ENCODE measurements around the gene CUBN. TPM values are rescaled to one million over a fixed set of nuclear protein-coding genes. Genes with fewer than 3 reads are reported as not detected.

The CUBN gene
- polyA plus RNA-seq, 4 donors, result 0.18 to 161 TPM; not detected in 2

- FAIRE-seq, result no peak
- peaks cover 0 to 8% (median 0%) of the 10 kb centered on the region in 3 donors for H3K4me1 ChIP-seq (ENCODE audit: control insufficient read depth in 3 of 3, insufficient read depth in 2 of 3, low read depth in 1 of 3, low read length in 2 of 3)
- H3K27ac ChIP-seq (ENCODE audit: low read depth in 1 of 3, low read length in 2 of 3), result peak overlapping the region in 1 of 3 donors; percentile 88
- H3K9me3 ChIP-seq (ENCODE audit: control insufficient read depth in 2 of 2, insufficient read depth in 1 of 2, low read depth in 1 of 2, low read length in 1 of 2), result peaks cover 0 to 6% of the 10 kb centered on the region in 2 donors
- H3K4me3 ChIP-seq (ENCODE audit: low read depth in 1 of 3, low read length in 3 of 3), result no peak overlapping the region
- H3K27me3 ChIP-seq (ENCODE audit: control insufficient read depth in 3 of 3, insufficient read depth in 3 of 3, low read length in 3 of 3), result no peaks in the 10 kb centered on the region
- DNase-seq, result no peak
- WGBS, 3 donors, result 48 to 71% (median 52%) methylated on average over 7 of the region's 7 CpGs
- H3K36me3 ChIP-seq (ENCODE audit: control insufficient read depth in 3 of 3, insufficient read depth in 2 of 3, low read depth in 1 of 3, low read length in 3 of 3), result no peaks in the 10 kb centered on the region
Observed at GRCh38 chr10:17003151-17003550, 126.5 kb downstream of the CUBN start.

- Histone ChIP-seq H3K4me3 (ENCODE audit: low read depth in 1 of 3, low read length in 3 of 3) (no peak overlapping the region), H3K36me3 (ENCODE audit: control insufficient read depth in 3 of 3, insufficient read depth in 2 of 3, low read depth in 1 of 3, low read length in 3 of 3) (no peaks in the 10 kb centered on the region), H3K27ac (ENCODE audit: low read depth in 1 of 3, low read length in 2 of 3) (peak overlapping the region in 2 of 3 donors; percentile 47 to 92), H3K4me1 (ENCODE audit: control insufficient read depth in 3 of 3, insufficient read depth in 2 of 3, low read depth in 1 of 3, low read length in 2 of 3) (peaks cover 0 to 8% (median 0%) of the 10 kb centered on the region in 3 donors), H3K9me3 (ENCODE audit: control insufficient read depth in 2 of 2, insufficient read depth in 1 of 2, low read depth in 1 of 2, low read length in 1 of 2) (peaks cover 0 to 6% of the 10 kb centered on the region in 2 donors), H3K27me3 (ENCODE audit: control insufficient read depth in 3 of 3, insufficient read depth in 3 of 3, low read length in 3 of 3) (no peaks in the 10 kb centered on the region)
- 40 to 69% (median 58%) methylated on average over 8 of the region's 8 CpGs for WGBS, 3 donors
- DNase-seq (peak in 1 of 2 donors; percentile 33), FAIRE-seq (no peak)
Observed at GRCh38 chr10:17001961-17002749, 127.5 kb downstream of the CUBN start.

DNA sequence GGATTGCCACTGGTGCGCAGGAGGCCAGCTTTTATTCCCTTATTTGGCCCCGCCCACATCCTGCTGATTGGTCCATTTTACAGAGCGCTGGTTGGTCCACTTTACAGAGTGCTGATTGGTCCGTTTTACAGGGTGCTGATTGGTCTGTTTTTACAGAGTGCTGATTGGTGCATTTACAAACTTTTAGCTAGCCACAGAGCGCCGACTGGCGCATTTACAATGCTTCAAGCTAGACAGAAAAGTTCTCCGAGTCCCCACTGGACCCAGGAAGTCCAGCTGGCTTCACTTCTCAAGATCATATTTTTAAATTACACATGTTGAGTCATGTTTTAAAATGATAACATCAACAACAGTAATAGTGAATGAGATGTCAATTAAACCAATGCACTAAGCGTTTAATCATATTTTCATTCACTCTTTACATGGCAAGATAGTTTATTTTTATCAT lies 128.3 kb downstream of the CUBN start:
- Histone ChIP-seq H3K4me1 (ENCODE audit: control insufficient read depth in 3 of 3, insufficient read depth in 2 of 3, low read depth in 1 of 3, low read length in 2 of 3) (peaks cover 0 to 8% (median 0%) of the 10 kb centered on the region in 3 donors), H3K36me3 (ENCODE audit: control insufficient read depth in 3 of 3, insufficient read depth in 2 of 3, low read depth in 1 of 3, low read length in 3 of 3) (no peaks in the 10 kb centered on the region), H3K27me3 (ENCODE audit: control insufficient read depth in 3 of 3, insufficient read depth in 3 of 3, low read length in 3 of 3) (no peaks in the 10 kb centered on the region), H3K4me3 (ENCODE audit: low read depth in 1 of 3, low read length in 3 of 3) (no peak overlapping the region), H3K27ac (ENCODE audit: low read depth in 1 of 3, low read length in 2 of 3) (peak overlapping the region in 1 of 3 donors; percentile 43), H3K9me3 (ENCODE audit: control insufficient read depth in 2 of 2, insufficient read depth in 1 of 2, low read depth in 1 of 2, low read length in 1 of 2) (peaks cover 0 to 6% of the 10 kb centered on the region in 2 donors)
- no peak for DNase-seq
- WGBS, 3 donors, result 77 to 89% (median 88%) methylated on average over 9 of the region's 9 CpGs
- no peak for FAIRE-seq

DNA sequence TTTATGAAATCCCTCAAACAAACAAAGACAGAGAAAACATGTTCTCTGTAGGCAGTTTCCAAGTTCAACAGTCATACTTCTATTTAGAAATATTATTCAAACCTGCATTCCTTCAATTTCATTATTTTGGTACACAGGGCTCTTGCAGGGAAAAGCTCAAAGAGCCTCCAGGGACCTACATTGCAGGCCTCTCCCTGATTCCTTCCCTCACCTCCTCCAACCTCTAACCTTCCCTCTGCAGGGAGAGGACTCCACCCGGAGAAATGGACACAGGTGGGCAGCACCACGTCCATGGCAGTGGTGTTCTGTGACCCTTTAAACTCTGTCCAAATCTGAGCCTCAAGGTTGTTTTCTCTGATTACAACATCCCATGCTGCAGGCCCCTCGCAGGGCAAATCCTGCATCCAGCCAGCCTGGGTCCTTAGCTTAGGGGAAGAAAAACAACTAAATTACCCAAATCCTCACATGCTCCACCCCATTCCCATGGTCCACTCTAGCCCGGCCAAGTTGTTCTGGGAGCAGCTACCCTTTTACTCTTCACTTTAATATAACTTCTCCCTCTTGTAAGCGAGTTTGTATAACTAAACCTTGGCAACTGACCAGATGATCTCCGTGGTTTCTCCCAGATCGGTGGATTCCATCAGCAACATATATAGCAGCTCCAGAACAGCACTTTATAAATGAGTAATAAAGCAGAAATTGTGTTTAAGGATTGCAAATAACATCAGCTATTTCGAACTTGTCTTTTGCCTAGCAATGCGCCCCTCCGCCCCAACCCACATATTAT lies 129.8 kb downstream of the CUBN start:
- Histone ChIP-seq H3K27me3 (ENCODE audit: control insufficient read depth in 3 of 3, insufficient read depth in 3 of 3, low read length in 3 of 3) (no peaks in the 10 kb centered on the region), H3K9me3 (ENCODE audit: control insufficient read depth in 2 of 2, insufficient read depth in 1 of 2, low read depth in 1 of 2, low read length in 1 of 2) (peaks cover 0 to 6% of the 10 kb centered on the region in 2 donors), H3K4me3 (ENCODE audit: low read depth in 1 of 3, low read length in 3 of 3) (no peak overlapping the region), H3K36me3 (ENCODE audit: control insufficient read depth in 3 of 3, insufficient read depth in 2 of 3, low read depth in 1 of 3, low read length in 3 of 3) (no peaks in the 10 kb centered on the region), H3K27ac (ENCODE audit: low read depth in 1 of 3, low read length in 2 of 3) (peak overlapping the region in 2 of 3 donors; percentile 4 to 70), H3K4me1 (ENCODE audit: control insufficient read depth in 3 of 3, insufficient read depth in 2 of 3, low read depth in 1 of 3, low read length in 2 of 3) (peaks cover 0 to 8% (median 0%) of the 10 kb centered on the region in 3 donors)
- no peak for FAIRE-seq
- WGBS, 3 donors, result 67 to 82% (median 73%) methylated on average over 10 of the region's 10 CpGs
- no peak for DNase-seq

DNA sequence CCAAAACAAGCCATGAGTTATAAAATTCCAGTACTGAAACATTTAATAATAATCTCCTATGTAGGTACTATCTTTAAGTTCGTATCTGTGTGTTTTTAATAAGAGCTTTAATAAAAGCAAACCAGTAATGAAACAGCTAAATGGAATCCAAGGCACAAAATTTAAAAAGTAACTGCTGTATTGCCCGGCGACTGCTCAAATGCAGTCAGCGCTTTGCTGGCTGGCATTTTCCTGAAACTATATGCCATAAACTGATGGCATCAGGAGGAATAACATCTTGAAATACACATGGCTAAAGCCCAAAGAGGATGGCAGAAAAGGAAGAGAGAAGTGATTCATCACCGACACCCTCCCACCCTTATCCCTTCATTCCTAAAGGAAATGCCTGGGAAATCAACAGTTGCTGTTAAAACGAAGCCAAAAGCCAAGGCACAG lies 133.1 kb downstream of the CUBN start:
- no peak overlapping the region for H3K4me3 ChIP-seq (ENCODE audit: low read depth in 1 of 3, low read length in 3 of 3)
- peak overlapping the region in 1 of 3 donors; percentile 66 for H3K27ac ChIP-seq (ENCODE audit: low read depth in 1 of 3, low read length in 2 of 3)
- no peaks in the 10 kb centered on the region for H3K36me3 ChIP-seq (ENCODE audit: control insufficient read depth in 3 of 3, insufficient read depth in 2 of 3, low read depth in 1 of 3, low read length in 3 of 3)
- DNase-seq (no peak), FAIRE-seq (no peak)
- H3K9me3 ChIP-seq (ENCODE audit: control insufficient read depth in 2 of 2, insufficient read depth in 1 of 2, low read depth in 1 of 2, low read length in 1 of 2), result peaks cover 0 to 6% of the 10 kb centered on the region in 2 donors
- peaks cover 0 to 2% (median 0%) of the 10 kb centered on the region in 3 donors for H3K4me1 ChIP-seq (ENCODE audit: control insufficient read depth in 3 of 3, insufficient read depth in 2 of 3, low read depth in 1 of 3, low read length in 2 of 3)
- 60 to 78% (median 76%) methylated on average over 6 of the region's 6 CpGs for WGBS, 3 donors
- no peaks in the 10 kb centered on the region for H3K27me3 ChIP-seq (ENCODE audit: control insufficient read depth in 3 of 3, insufficient read depth in 3 of 3, low read length in 3 of 3)

DNA sequence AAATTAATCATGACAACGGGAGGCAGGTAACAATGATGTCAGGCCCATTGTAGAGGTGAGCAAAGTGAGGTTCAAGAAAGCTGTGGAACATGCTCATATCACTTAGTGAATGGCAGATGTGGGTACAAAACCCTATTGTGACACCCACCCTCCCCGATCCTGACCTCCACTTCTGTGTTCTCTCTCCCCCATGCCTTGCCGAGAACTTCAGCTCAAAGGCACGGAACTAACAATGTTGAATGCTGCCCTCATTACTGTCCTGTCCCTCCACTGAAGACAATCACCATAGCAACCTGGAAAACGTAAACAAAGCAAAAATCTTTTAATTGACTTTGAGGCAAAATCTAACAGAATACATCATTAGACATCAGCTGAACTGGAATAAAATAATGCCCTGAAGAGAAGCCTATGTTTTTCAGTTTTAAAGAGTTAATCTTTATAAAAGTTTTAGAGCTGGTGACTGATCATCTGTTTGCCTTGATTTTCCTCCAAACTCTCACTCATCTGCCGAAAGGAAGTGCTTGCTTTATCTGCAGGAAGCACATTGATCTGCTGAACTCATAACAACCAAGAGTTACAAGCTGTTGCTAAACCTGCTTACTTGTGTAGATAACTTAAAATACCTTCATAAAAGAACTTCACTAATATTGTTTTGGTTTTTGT lies 133.6 kb downstream of the CUBN start:
- no peaks in the 10 kb centered on the region for H3K36me3 ChIP-seq (ENCODE audit: control insufficient read depth in 3 of 3, insufficient read depth in 2 of 3, low read depth in 1 of 3, low read length in 3 of 3)
- peaks cover 0 to 2% of the 10 kb centered on the region in 2 donors for H3K9me3 ChIP-seq (ENCODE audit: control insufficient read depth in 2 of 2, insufficient read depth in 1 of 2, low read depth in 1 of 2, low read length in 1 of 2)
- H3K27ac ChIP-seq (ENCODE audit: low read depth in 1 of 3, low read length in 2 of 3), result peak overlapping the region in 1 of 3 donors; percentile 69
- H3K4me3 ChIP-seq (ENCODE audit: low read depth in 1 of 3, low read length in 3 of 3), result no peak overlapping the region
- FAIRE-seq (no peak), DNase-seq (peak in 1 of 2 donors; percentile 29)
- peaks cover 0 to 2% (median 0%) of the 10 kb centered on the region in 3 donors for H3K4me1 ChIP-seq (ENCODE audit: control insufficient read depth in 3 of 3, insufficient read depth in 2 of 3, low read depth in 1 of 3, low read length in 2 of 3)
- 29 to 43% (median 39%) methylated on average over 6 of the region's 6 CpGs for WGBS, 3 donors
- H3K27me3 ChIP-seq (ENCODE audit: control insufficient read depth in 3 of 3, insufficient read depth in 3 of 3, low read length in 3 of 3), result no peaks in the 10 kb centered on the region

- FAIRE-seq (no peak), DNase-seq (no peak)
- 76 to 83% (median 82%) methylated on average over 4 of the region's 4 CpGs for WGBS, 3 donors
- Histone ChIP-seq H3K27ac (ENCODE audit: low read depth in 1 of 3, low read length in 2 of 3) (no peak overlapping the region), H3K4me1 (ENCODE audit: control insufficient read depth in 3 of 3, insufficient read depth in 2 of 3, low read depth in 1 of 3, low read length in 2 of 3) (no peaks in the 10 kb centered on the region), H3K27me3 (ENCODE audit: control insufficient read depth in 3 of 3, insufficient read depth in 3 of 3, low read length in 3 of 3) (no peaks in the 10 kb centered on the region), H3K36me3 (ENCODE audit: control insufficient read depth in 3 of 3, insufficient read depth in 2 of 3, low read depth in 1 of 3, low read length in 3 of 3) (peaks cover 0 to 3% (median 0%) of the 10 kb centered on the region in 3 donors), H3K9me3 (ENCODE audit: control insufficient read depth in 2 of 2, insufficient read depth in 1 of 2, low read depth in 1 of 2, low read length in 1 of 2) (peaks cover 0 to 3% of the 10 kb centered on the region in 2 donors), H3K4me3 (ENCODE audit: low read depth in 1 of 3, low read length in 3 of 3) (no peak overlapping the region)
Observed at GRCh38 chr10:16993186-16993585, 136.4 kb downstream of the CUBN start.

DNA sequence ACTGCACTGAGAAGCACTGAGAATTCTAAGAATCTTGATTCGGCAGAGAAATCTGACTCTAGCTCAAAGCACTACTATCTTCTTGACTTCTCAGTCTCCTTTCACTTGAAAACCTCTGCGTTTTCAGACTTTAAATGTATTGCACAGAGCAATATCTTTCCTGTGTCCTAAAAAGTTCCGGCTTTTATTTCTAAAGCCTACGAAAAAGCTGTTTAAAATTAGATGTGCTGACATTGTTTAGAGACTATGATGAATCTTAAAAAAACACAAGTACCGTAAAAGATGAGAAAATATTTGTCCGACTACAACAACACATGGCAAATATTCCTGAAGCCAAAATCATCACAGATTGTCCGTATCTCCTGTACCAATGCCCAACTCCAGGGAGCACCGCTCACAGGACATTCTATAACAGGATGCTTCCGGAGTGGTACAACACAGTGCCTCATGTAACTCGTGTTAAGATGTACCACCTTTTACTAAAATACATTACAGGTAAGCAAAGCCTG lies 136.9 kb downstream of the CUBN start:
- peaks cover 0 to 3% of the 10 kb centered on the region in 2 donors for H3K9me3 ChIP-seq (ENCODE audit: control insufficient read depth in 2 of 2, insufficient read depth in 1 of 2, low read depth in 1 of 2, low read length in 1 of 2)
- DNase-seq, result no peak
- H3K27me3 ChIP-seq (ENCODE audit: control insufficient read depth in 3 of 3, insufficient read depth in 3 of 3, low read length in 3 of 3), result no peaks in the 10 kb centered on the region
- H3K27ac ChIP-seq (ENCODE audit: low read depth in 1 of 3, low read length in 2 of 3), result no peak overlapping the region
- H3K4me1 ChIP-seq (ENCODE audit: control insufficient read depth in 3 of 3, insufficient read depth in 2 of 3, low read depth in 1 of 3, low read length in 2 of 3), result no peaks in the 10 kb centered on the region
- FAIRE-seq, result no peak
- no peak overlapping the region for H3K4me3 ChIP-seq (ENCODE audit: low read depth in 1 of 3, low read length in 3 of 3)
- 57 to 81% (median 78%) methylated on average over 10 of the region's 10 CpGs for WGBS, 3 donors
- H3K36me3 ChIP-seq (ENCODE audit: control insufficient read depth in 3 of 3, insufficient read depth in 2 of 3, low read depth in 1 of 3, low read length in 3 of 3), result peaks cover 0 to 3% (median 0%) of the 10 kb centered on the region in 3 donors
